ENCODE measurements around the gene AGFG2.

- TF ChIP-seq, protein P1, sequence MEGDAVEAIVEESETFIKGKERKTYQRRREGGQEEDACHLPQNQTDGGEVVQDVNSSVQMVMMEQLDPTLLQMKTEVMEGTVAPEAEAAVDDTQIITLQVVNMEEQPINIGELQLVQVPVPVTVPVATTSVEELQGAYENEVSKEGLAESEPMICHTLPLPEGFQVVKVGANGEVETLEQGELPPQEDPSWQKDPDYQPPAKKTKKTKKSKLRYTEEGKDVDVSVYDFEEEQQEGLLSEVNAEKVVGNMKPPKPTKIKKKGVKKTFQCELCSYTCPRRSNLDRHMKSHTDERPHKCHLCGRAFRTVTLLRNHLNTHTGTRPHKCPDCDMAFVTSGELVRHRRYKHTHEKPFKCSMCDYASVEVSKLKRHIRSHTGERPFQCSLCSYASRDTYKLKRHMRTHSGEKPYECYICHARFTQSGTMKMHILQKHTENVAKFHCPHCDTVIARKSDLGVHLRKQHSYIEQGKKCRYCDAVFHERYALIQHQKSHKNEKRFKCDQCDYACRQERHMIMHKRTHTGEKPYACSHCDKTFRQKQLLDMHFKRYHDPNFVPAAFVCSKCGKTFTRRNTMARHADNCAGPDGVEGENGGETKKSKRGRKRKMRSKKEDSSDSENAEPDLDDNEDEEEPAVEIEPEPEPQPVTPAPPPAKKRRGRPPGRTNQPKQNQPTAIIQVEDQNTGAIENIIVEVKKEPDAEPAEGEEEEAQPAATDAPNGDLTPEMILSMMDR (IDR thresholded peaks at IDR 0.05), result no peak
- no peak for TF ChIP-seq POLR2A (IDR thresholded peaks at IDR 0.05)
Measured at GRCh38 chr7:100532165-100533022, 6.6 kb upstream of the AGFG2 start.

All from lower leg skin (tissue), 3 donors.